ENCODE results near the gene PSMB3. TPM values are rescaled to one million over a fixed set of nuclear protein-coding genes. Genes with fewer than 3 reads are reported as not detected.

The PSMB3 gene
- total RNA-seq, 1 donor from 2014 or later: 138 TPM

DNA sequence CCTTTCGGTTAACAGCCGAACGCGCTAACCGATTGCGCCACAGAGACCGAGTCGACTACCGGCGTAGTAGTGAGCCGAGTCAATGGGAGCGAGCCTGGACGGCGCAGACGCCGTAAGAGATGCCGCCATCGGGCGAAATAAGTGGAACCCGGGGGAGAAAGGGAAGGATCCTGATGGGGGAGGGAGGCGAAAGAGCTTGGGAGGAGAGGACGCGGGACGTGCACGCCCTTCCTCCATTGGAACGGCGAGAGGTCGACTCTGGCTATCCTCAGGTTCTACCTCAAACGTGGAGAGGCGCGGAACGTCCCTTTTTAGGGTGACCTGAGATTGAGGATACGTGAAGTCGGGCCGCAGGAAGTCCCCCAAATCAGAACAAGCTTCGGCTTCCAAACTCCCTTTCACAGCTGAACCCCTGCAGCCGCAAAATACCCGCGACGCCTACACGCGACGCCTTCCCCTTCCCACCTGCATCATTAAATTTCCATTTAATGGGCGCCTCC, 683 bp upstream of the PSMB3 start:
- no peaks in the 10 kb centered on the region for H3K27me3 Mint-ChIP-seq
- no peaks in the 10 kb centered on the region for H3K9me3 Mint-ChIP-seq (ENCODE audit: low read depth)
- H3K36me3 Mint-ChIP-seq (ENCODE audit: insufficient read depth): peaks cover 6% of the 10 kb centered on the region
- peak; percentile 83 for DNase-seq (ENCODE audit: low spot score, unreplicated experiment)
- peak overlapping the region; percentile 91 for H3K4me3 Mint-ChIP-seq (ENCODE audit: low read depth)
- peak overlapping the region; percentile 99 for H3K27ac Mint-ChIP-seq
- no peak for TF ChIP-seq CTCF (IDR thresholded peaks at IDR 0.05; ENCODE audit: unreplicated experiment)
- H3K4me1 Mint-ChIP-seq (ENCODE audit: low read depth): peaks cover 27% of the 10 kb centered on the region

- peaks cover 6% of the 10 kb centered on the region for H3K36me3 Mint-ChIP-seq (ENCODE audit: insufficient read depth)
Observed at GRCh38 chr17:38753071-38753506, 548 bp downstream of the PSMB3 start.

GRCh38 chr17:38761612-38762011, 9.1 kb downstream of the PSMB3 start:
- no peak overlapping the region for H3K4me3 Mint-ChIP-seq (ENCODE audit: low read depth)

More at GRCh38 chr17:38753071-38753506, 548 bp downstream of the PSMB3 start:
- peak overlapping the region; percentile 99 for H3K27ac Mint-ChIP-seq
- no peaks in the 10 kb centered on the region for H3K9me3 Mint-ChIP-seq (ENCODE audit: low read depth)
- peaks cover 27% of the 10 kb centered on the region for H3K4me1 Mint-ChIP-seq (ENCODE audit: low read depth)
- DNase-seq (ENCODE audit: low spot score, unreplicated experiment): no peak
- no peak for TF ChIP-seq CTCF (IDR thresholded peaks at IDR 0.05; ENCODE audit: unreplicated experiment)
- H3K27me3 Mint-ChIP-seq: no peaks in the 10 kb centered on the region
- peak overlapping the region; percentile 91 for H3K4me3 Mint-ChIP-seq (ENCODE audit: low read depth)

GRCh38 chr17:38762231-38762630, 9.7 kb downstream of the PSMB3 start:
- no peak overlapping the region for H3K27ac Mint-ChIP-seq
- no peak for TF ChIP-seq CTCF (IDR thresholded peaks at IDR 0.05; ENCODE audit: unreplicated experiment)
- H3K9me3 Mint-ChIP-seq (ENCODE audit: low read depth): no peaks in the 10 kb centered on the region
- no peaks in the 10 kb centered on the region for H3K27me3 Mint-ChIP-seq
- H3K36me3 Mint-ChIP-seq (ENCODE audit: insufficient read depth): peaks cover 29% of the 10 kb centered on the region
- no peak for DNase-seq (ENCODE audit: low spot score, unreplicated experiment)
- no peak overlapping the region for H3K4me3 Mint-ChIP-seq (ENCODE audit: low read depth)
- no peaks in the 10 kb centered on the region for H3K4me1 Mint-ChIP-seq (ENCODE audit: low read depth)

More at GRCh38 chr17:38761612-38762011, 9.1 kb downstream of the PSMB3 start:
- H3K27ac Mint-ChIP-seq: peak overlapping the region; percentile 35
- TF ChIP-seq CTCF (IDR thresholded peaks at IDR 0.05; ENCODE audit: unreplicated experiment): peak; percentile 39
- H3K9me3 Mint-ChIP-seq (ENCODE audit: low read depth): no peaks in the 10 kb centered on the region
- H3K27me3 Mint-ChIP-seq: no peaks in the 10 kb centered on the region
- no peaks in the 10 kb centered on the region for H3K4me1 Mint-ChIP-seq (ENCODE audit: low read depth)
- DNase-seq (ENCODE audit: low spot score, unreplicated experiment): no peak
- H3K36me3 Mint-ChIP-seq (ENCODE audit: insufficient read depth): peaks cover 27% of the 10 kb centered on the region

DNA sequence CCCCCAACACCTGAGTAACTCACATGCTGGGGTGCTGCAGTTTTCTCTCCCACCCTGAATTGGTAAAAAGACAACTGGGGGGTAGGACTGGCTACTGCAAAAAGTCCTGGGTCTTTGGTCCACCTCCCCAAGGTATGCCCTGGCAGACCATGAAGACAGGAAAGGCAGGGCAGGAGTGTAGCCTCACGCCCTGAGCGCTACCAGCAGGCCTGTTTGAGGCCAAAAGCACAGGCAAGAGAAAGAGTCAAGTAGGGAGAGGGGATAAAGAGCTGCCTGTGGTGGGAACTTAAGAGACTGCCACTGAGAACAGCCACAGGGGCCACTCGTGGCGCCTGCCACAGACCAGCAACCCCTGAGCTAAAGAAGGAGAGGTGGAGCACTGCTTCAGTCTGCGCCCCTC, 13.8 kb downstream of the PSMB3 start:
- H3K4me3 Mint-ChIP-seq (ENCODE audit: low read depth): no peak overlapping the region
- DNase-seq (ENCODE audit: low spot score, unreplicated experiment): no peak
- H3K4me1 Mint-ChIP-seq (ENCODE audit: low read depth): no peaks in the 10 kb centered on the region
- H3K36me3 Mint-ChIP-seq (ENCODE audit: insufficient read depth): peaks cover 25% of the 10 kb centered on the region
- no peaks in the 10 kb centered on the region for H3K27me3 Mint-ChIP-seq
- H3K27ac Mint-ChIP-seq: no peak overlapping the region
- H3K9me3 Mint-ChIP-seq (ENCODE audit: low read depth): no peaks in the 10 kb centered on the region
- TF ChIP-seq CTCF (IDR thresholded peaks at IDR 0.05; ENCODE audit: unreplicated experiment): no peak

Measured in progenitor cell of endocrine pancreas (in vitro differentiated cells).